Thoracic aorta (tissue), 2 donors: ENCODE data around the gene TMEM9. TPM values are rescaled to one million over a fixed set of nuclear protein-coding genes. Genes with fewer than 3 reads are reported as not detected.

Source experiments
- ATAC-seq: fragments of 150-250 bp; one replicate; pipeline ENCODE4 v1.8.0; 2017; ENCODE audit warnings: low read depth; ENCODE audit not compliant: insufficient number of reproducible peaks, low FRiP score
- DNase-seq: peaks from one replicate; pipeline ENCODE4 v3.0.0-alpha.2; 2020; ENCODE audit warnings: low spot score
- H3K27ac ChIP-seq, 2 donors: fragments of 200-600 bp; sonication (generic); 1 replicate in 1 of 2; 2 replicates in 1 of 2; pipeline ENCODE4 v1.5.1; 2016; ENCODE audit warnings: mild to moderate bottlenecking in 2 of 2, moderate library complexity in 2 of 2
- H3K27me3 ChIP-seq: fragments of 200-600 bp; sonication (generic); replicated peaks from 2 replicates; pipeline ENCODE4 v1.6.0; 2016; ENCODE audit warnings: mild to moderate bottlenecking; ENCODE audit not compliant: insufficient read depth
- H3K36me3 ChIP-seq: fragments of 200-600 bp; sonication (generic); one replicate; pipeline ENCODE4 v1.5.1; 2016
- H3K4me1 ChIP-seq, 2 donors: fragments of 200-600 bp; sonication (generic); 1 replicate in 1 of 2; 2 replicates in 1 of 2; pipeline versions ENCODE4 v1.5.1 to v1.6.0; 2016; ENCODE audit warnings: low read depth in 2 of 2, mild to moderate bottlenecking in 1 of 2; ENCODE audit not compliant: control insufficient read depth in 1 of 2
- H3K4me3 ChIP-seq: fragments of 200-600 bp; sonication (generic); 2 replicates; pipeline ENCODE4 v1.5.1; 2016; ENCODE audit warnings: mild to moderate bottlenecking
- H3K9me3 ChIP-seq: fragments of 200-600 bp; sonication (generic); 2 replicates; pipeline ENCODE4 v1.5.1; 2016
- total RNA-seq, 2 donors: library from RNA; depleted of rRNA; stranded (reverse); fragments of >200 nt; gene quantifications; one replicate each; pipeline versions ENCODE4 v1.1.0 to v1.2.3, GENCODE V29; 2016
- TF ChIP-seq, protein P1 (sequence below): fragments of 200-600 bp; sonication (generic); IDR thresholded peaks from one replicate; pipeline ENCODE4 v1.5.1; 2019; ENCODE audit warnings: antibody characterized with exemption

Gene TMEM9
- total RNA-seq, 2 donors from 2014 or later, result 30.0 to 58.2 TPM

DNA sequence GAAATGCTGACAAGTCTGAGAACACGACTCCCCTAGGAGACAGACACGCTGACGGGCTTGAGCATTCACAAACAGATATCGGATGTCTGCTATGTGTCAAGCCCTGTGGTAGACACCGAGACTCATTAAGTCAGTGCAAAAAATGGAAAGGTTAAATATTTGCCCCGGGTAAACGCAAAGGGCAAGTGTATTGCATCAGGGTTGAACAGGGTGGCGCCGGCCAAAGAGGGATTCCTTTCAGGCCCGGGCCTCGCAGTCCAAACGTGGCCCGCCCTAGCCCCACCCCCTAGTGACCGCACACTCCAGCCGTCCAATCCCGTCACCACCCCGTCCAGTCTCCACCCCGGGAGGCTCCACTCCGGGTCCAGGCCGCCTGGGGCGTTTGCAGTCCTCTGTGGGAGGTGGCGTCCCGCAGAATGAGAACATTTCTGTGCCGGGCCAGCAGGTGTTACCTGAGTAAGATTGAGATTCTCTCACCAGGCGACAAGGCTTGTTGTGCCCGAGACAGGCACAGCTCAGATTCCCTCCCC, 16.3 kb upstream of the TMEM9 start:
- no peaks in the 10 kb centered on the region for H3K36me3 ChIP-seq
- ATAC-seq (peak; percentile 89), DNase-seq (peak; percentile 77)
- TF ChIP-seq, protein P1, sequence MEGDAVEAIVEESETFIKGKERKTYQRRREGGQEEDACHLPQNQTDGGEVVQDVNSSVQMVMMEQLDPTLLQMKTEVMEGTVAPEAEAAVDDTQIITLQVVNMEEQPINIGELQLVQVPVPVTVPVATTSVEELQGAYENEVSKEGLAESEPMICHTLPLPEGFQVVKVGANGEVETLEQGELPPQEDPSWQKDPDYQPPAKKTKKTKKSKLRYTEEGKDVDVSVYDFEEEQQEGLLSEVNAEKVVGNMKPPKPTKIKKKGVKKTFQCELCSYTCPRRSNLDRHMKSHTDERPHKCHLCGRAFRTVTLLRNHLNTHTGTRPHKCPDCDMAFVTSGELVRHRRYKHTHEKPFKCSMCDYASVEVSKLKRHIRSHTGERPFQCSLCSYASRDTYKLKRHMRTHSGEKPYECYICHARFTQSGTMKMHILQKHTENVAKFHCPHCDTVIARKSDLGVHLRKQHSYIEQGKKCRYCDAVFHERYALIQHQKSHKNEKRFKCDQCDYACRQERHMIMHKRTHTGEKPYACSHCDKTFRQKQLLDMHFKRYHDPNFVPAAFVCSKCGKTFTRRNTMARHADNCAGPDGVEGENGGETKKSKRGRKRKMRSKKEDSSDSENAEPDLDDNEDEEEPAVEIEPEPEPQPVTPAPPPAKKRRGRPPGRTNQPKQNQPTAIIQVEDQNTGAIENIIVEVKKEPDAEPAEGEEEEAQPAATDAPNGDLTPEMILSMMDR, result no peak
- peak overlapping the region; percentile 71 to 77 for H3K27ac ChIP-seq
- H3K4me1 ChIP-seq, result no peaks in the 10 kb centered on the region
- H3K27me3 ChIP-seq, result no peaks in the 10 kb centered on the region
- no peaks in the 10 kb centered on the region for H3K9me3 ChIP-seq
- peak overlapping the region; percentile 98 for H3K4me3 ChIP-seq

DNA sequence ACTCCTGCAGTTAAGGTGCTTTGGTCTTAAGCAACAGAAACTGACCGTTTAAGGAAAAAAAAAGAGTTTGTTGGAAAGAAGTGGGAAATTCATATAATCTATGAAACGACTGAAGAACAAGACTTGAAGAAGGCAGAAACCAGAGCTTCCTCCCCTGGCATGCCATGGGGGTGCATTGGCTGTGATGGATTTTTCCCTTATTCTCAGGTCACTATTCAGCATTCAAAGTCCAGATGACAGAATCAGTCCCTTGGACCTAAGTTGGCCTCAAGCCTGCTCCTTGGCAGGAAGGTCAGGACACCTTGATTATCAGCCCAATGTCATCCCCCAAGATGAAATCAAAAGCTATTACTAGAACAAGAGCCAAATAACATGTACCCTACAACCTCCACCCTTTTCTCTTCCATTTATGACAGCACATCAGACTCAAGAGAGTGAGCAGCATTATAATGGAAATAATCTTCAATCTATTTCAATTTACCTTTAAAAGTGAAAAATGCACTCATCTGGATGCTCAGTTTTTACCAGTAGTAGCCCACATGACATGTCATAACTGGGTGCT, 15.8 kb upstream of the TMEM9 start:
- H3K4me1 ChIP-seq, result no peaks in the 10 kb centered on the region
- no peaks in the 10 kb centered on the region for H3K27me3 ChIP-seq
- no peaks in the 10 kb centered on the region for H3K36me3 ChIP-seq
- DNase-seq, result no peak
- H3K4me3 ChIP-seq, result peak overlapping the region; percentile 98
- H3K27ac ChIP-seq, result peak overlapping the region in 1 of 2 donors; percentile 77
- no peak for ATAC-seq
- TF ChIP-seq, protein P1, result no peak
- no peaks in the 10 kb centered on the region for H3K9me3 ChIP-seq

DNA sequence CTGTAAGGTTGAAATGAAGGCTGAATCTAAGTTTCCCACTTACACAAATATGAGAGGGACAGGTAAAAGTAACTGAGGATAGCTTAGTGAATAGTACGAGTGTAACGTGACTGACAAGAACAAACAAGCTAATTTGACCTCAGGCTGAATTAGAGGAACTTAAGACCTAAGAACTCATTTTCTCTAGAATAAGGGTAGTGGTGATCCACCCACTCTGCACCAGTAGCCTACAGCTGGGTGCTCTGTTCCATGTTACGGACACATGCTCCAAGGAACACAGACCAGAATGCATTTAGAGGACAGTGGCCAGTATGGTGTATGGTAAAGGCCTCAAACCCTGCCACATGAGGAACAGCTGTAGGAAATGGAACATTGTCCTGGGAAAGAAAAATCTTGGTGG, 14.9 kb upstream of the TMEM9 start:
- Histone ChIP-seq H3K27ac (no peak overlapping the region), H3K36me3 (no peaks in the 10 kb centered on the region), H3K9me3 (no peaks in the 10 kb centered on the region), H3K27me3 (no peaks in the 10 kb centered on the region), H3K4me1 (no peaks in the 10 kb centered on the region), H3K4me3 (no peak overlapping the region)
- DNase-seq (no peak), ATAC-seq (no peak)
- TF ChIP-seq, protein P1, result no peak

DNA sequence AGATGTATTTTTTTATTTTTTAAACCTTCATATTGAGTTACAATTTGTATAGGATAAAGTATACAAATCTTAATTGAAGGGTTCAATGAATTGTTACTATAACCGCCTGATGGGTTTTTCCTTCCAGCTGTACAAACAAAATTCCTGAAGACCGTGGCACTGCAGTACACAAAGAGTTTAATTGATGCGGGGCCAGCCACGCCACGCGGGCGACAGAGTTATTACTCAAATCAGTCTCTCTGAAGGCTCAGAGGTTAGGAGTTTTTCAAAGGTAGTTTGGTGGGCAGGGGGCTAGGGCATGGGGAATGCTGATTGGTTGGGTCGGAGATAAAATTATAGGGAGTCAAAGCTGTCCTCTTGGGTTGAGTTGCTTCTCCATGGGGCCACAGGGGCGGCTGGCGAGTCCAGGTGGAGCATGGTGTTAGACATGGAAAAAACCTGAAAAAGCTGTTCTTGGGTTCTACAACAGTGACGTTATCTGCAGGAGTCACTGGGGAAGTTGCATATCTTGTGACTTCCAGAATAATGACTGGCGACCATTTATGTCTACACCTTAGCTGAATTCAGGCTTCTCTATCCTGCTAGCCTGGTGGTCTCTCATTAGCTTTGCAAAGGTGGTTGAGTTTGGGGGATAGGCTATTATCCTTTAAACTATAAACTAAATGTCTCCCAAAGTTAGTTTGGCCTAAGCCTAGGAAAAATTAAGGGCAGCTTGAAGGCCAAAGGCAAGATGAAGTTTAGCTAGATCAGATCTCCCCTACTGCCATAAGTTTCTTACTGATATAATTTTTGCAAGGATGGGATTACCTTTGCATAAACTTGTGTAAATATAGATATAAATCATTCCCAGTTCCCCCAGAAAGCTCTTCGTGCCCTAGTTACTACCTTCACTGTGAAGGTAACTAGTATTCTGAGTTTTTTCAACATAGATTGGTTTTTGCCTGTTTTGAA, 13.0 kb upstream of the TMEM9 start:
- Histone ChIP-seq H3K9me3 (no peaks in the 10 kb centered on the region), H3K36me3 (no peaks in the 10 kb centered on the region), H3K4me1 (no peaks in the 10 kb centered on the region), H3K27ac (no peak overlapping the region), H3K27me3 (no peaks in the 10 kb centered on the region), H3K4me3 (no peak overlapping the region)
- no peak for DNase-seq
- no peak for ATAC-seq
- TF ChIP-seq, protein P1, result no peak

DNA sequence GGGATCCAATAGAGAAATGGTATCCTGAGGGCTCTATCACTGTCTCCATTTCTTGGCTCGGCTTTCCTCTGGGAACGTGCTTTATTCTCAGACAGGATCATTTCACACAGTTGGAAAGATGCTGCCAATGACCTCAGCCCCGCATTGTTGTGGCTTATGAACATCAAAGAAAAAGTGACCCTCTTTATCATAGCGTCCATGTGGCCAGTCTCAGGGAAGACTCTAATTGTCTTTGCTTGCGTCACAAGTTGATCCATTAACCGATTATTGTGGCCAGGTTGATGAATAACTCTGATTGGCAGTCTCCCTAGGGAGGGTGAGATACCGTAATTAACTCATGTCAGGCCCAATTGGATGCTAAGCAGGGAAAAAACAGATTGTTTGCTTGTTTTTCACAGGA, 10.4 kb upstream of the TMEM9 start:
- no peak for DNase-seq

More for the DNA sequence above, 10.4 kb upstream of the TMEM9 start:
- no peaks in the 10 kb centered on the region for H3K36me3 ChIP-seq
- no peak overlapping the region for H3K27ac ChIP-seq
- TF ChIP-seq, protein P1, result no peak
- ATAC-seq, result no peak
- no peak overlapping the region for H3K4me3 ChIP-seq
- H3K4me1 ChIP-seq, result no peaks in the 10 kb centered on the region
- H3K27me3 ChIP-seq, result no peaks in the 10 kb centered on the region
- no peaks in the 10 kb centered on the region for H3K9me3 ChIP-seq
